ENCODE results near the gene KRT84. TPM values are rescaled to one million over a fixed set of nuclear protein-coding genes. Genes with fewer than 3 reads are reported as not detected.

KRT84 gene
- not detected for total RNA-seq

GRCh38 chr12:52385226-52385702, at the start of gene KRT84:
Gene KRT84, minus strand, starts transcription at chr12:52385652. Its CDS starts 67 bp downstream, at chr12:52385585.
- H3K4me3 Mint-ChIP-seq, result no peak within 1 kb of the TSS
- H3K9me3 Mint-ChIP-seq, result no peaks in the 10 kb centered on the region
- no peaks in the 10 kb centered on the region for H3K36me3 Mint-ChIP-seq (ENCODE audit: insufficient read depth)
- no peak for ATAC-seq
- no peak for DNase-seq
- H3K27me3 Mint-ChIP-seq (ENCODE audit: low read depth), result peaks cover 8% of the 10 kb centered on the region
- H3K4me1 Mint-ChIP-seq (ENCODE audit: low read depth), result peaks cover 9% of the 10 kb centered on the region

GRCh38 chr12:52434760-52435530, 49.5 kb upstream of the KRT84 start:
- H3K9me3 Mint-ChIP-seq, result no peaks in the 10 kb centered on the region
- DNase-seq (no peak), ATAC-seq (no peak)
- peaks cover 37% of the 10 kb centered on the region for H3K27me3 Mint-ChIP-seq (ENCODE audit: low read depth)
- H3K36me3 Mint-ChIP-seq (ENCODE audit: insufficient read depth), result no peaks in the 10 kb centered on the region
- no peak overlapping the region for H3K4me3 Mint-ChIP-seq
- no peaks in the 10 kb centered on the region for H3K4me1 Mint-ChIP-seq (ENCODE audit: low read depth)

GRCh38 chr12:52434081-52434733, 48.8 kb upstream of the KRT84 start, which contains the start of gene KRT75:
Gene KRT75, minus strand, starts transcription at chr12:52434371. Its CDS starts 67 bp downstream, at chr12:52434304.
- Mint-ChIP-seq H3K9me3 (no peaks in the 10 kb centered on the region), H3K4me1 (ENCODE audit: low read depth) (no peaks in the 10 kb centered on the region), H3K27me3 (ENCODE audit: low read depth) (peaks cover 37% of the 10 kb centered on the region), H3K36me3 (ENCODE audit: insufficient read depth) (no peaks in the 10 kb centered on the region), H3K4me3 (no peak within 1 kb of the TSS)
- DNase-seq (no peak), ATAC-seq (no peak)

DNA sequence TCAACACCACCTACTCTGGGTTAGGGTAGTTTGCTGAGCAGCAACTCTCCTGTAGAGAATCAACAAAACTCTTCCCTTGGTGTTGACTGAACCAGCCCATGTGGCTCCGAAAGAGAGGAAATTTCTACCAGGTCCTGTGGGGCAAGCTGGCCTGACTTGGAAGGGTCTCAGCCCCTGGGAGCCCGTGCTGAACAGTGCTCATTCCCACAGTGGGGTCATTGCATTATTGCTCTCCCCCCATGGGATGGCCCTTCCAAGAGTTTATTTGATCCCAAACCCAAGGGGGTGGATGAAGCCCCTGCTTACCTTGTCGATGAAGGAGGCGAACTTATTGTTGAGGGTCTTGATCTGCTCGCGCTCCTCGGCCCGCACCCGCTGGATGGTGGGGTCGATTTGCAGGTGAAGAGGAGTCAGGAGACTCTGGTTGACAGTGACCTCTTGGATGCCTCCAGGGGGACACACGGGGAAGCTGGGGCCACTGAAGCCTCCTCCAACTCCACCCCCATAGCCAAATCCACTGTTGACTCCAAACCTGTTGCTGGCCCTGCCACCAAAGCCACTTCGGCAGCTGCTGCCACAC, 48.1 kb upstream of the KRT84 start:
- no peaks in the 10 kb centered on the region for H3K36me3 Mint-ChIP-seq (ENCODE audit: insufficient read depth)
- no peaks in the 10 kb centered on the region for H3K9me3 Mint-ChIP-seq
- H3K27me3 Mint-ChIP-seq (ENCODE audit: low read depth), result peaks cover 42% of the 10 kb centered on the region
- DNase-seq, result no peak
- no peaks in the 10 kb centered on the region for H3K4me1 Mint-ChIP-seq (ENCODE audit: low read depth)
- no peak for ATAC-seq
- H3K4me3 Mint-ChIP-seq, result no peak overlapping the region

GRCh38 chr12:52432559-52433207, 47.2 kb upstream of the KRT84 start:
- Mint-ChIP-seq H3K4me3 (no peak overlapping the region), H3K36me3 (ENCODE audit: insufficient read depth) (no peaks in the 10 kb centered on the region), H3K27me3 (ENCODE audit: low read depth) (peaks cover 42% of the 10 kb centered on the region), H3K4me1 (ENCODE audit: low read depth) (no peaks in the 10 kb centered on the region), H3K9me3 (no peaks in the 10 kb centered on the region)
- DNase-seq (no peak), ATAC-seq (no peak)

DNA sequence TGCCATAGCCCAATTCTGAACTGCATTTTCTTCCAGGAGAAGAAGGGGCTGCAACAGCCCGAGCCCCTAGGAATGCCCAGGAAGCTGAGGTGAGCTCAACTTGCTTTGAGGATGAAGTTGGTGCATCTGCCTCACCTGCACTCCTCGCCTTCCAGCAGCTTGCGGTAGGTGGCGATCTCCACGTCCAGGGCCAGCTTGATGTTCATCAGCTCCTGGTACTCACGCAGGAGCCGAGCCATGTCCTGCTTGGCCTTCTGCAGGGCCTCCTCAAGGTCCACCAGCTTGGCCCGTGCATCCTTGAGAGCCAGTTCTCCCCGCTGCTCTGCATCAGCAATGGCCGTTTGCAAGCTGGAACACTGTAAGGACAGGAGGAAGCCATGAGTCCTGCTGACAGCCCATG, 42.7 kb upstream of the KRT84 start:
- Mint-ChIP-seq H3K9me3 (no peaks in the 10 kb centered on the region), H3K27me3 (ENCODE audit: low read depth) (peaks cover 32% of the 10 kb centered on the region), H3K4me1 (ENCODE audit: low read depth) (no peaks in the 10 kb centered on the region), H3K4me3 (no peak overlapping the region), H3K36me3 (ENCODE audit: insufficient read depth) (no peaks in the 10 kb centered on the region)
- no peak for ATAC-seq
- no peak for DNase-seq

GRCh38 chr12:52427083-52427482, 41.6 kb upstream of the KRT84 start:
- no peak for DNase-seq
- no peak for ATAC-seq
- Mint-ChIP-seq H3K36me3 (ENCODE audit: insufficient read depth) (no peaks in the 10 kb centered on the region), H3K9me3 (no peaks in the 10 kb centered on the region), H3K4me3 (no peak overlapping the region), H3K4me1 (ENCODE audit: low read depth) (no peaks in the 10 kb centered on the region), H3K27me3 (ENCODE audit: low read depth) (peaks cover 33% of the 10 kb centered on the region)

GRCh38 chr12:52426034-52426433, 40.6 kb upstream of the KRT84 start:
- Mint-ChIP-seq H3K4me3 (no peak overlapping the region), H3K36me3 (ENCODE audit: insufficient read depth) (no peaks in the 10 kb centered on the region), H3K9me3 (no peaks in the 10 kb centered on the region), H3K27me3 (ENCODE audit: low read depth) (peaks cover 32% of the 10 kb centered on the region), H3K4me1 (ENCODE audit: low read depth) (no peaks in the 10 kb centered on the region)
- DNase-seq (no peak), ATAC-seq (no peak)

- no peak for ATAC-seq
- Mint-ChIP-seq H3K9me3 (no peaks in the 10 kb centered on the region), H3K4me1 (ENCODE audit: low read depth) (no peaks in the 10 kb centered on the region), H3K4me3 (no peak overlapping the region), H3K27me3 (ENCODE audit: low read depth) (peaks cover 27% of the 10 kb centered on the region), H3K36me3 (ENCODE audit: insufficient read depth) (no peaks in the 10 kb centered on the region)
- no peak for DNase-seq
Measured at GRCh38 chr12:52425466-52425865, 40.0 kb upstream of the KRT84 start.

GRCh38 chr12:52423661-52424500, 38.4 kb upstream of the KRT84 start:
- Mint-ChIP-seq H3K9me3 (no peaks in the 10 kb centered on the region), H3K27me3 (ENCODE audit: low read depth) (peaks cover 16% of the 10 kb centered on the region), H3K4me3 (no peak overlapping the region), H3K4me1 (ENCODE audit: low read depth) (no peaks in the 10 kb centered on the region), H3K36me3 (ENCODE audit: insufficient read depth) (no peaks in the 10 kb centered on the region)
- ATAC-seq (no peak), DNase-seq (no peak)

GRCh38 chr12:52423035-52423434, 37.6 kb upstream of the KRT84 start:
- ATAC-seq (no peak), DNase-seq (no peak)
- Mint-ChIP-seq H3K4me1 (ENCODE audit: low read depth) (no peaks in the 10 kb centered on the region), H3K36me3 (ENCODE audit: insufficient read depth) (no peaks in the 10 kb centered on the region), H3K9me3 (no peaks in the 10 kb centered on the region), H3K27me3 (ENCODE audit: low read depth) (peaks cover 15% of the 10 kb centered on the region), H3K4me3 (no peak overlapping the region)

- Mint-ChIP-seq H3K4me1 (ENCODE audit: low read depth) (no peaks in the 10 kb centered on the region), H3K27me3 (ENCODE audit: low read depth) (peaks cover 11% of the 10 kb centered on the region), H3K4me3 (no peak overlapping the region), H3K36me3 (ENCODE audit: insufficient read depth) (no peaks in the 10 kb centered on the region), H3K9me3 (no peaks in the 10 kb centered on the region)
- DNase-seq (no peak), ATAC-seq (no peak)
Measured at GRCh38 chr12:52419656-52420055, 34.2 kb upstream of the KRT84 start.

- Mint-ChIP-seq H3K4me1 (ENCODE audit: low read depth) (no peaks in the 10 kb centered on the region), H3K27me3 (ENCODE audit: low read depth) (peaks cover 11% of the 10 kb centered on the region), H3K9me3 (no peaks in the 10 kb centered on the region), H3K36me3 (ENCODE audit: insufficient read depth) (no peaks in the 10 kb centered on the region), H3K4me3 (no peak overlapping the region)
- ATAC-seq, result no peak
- DNase-seq, result no peak
Measured at GRCh38 chr12:52418576-52419110, 33.2 kb upstream of the KRT84 start.

Data from activated T-cell treated with anti-CD3 and anti-CD28 coated beads, Interleukin-2, amount 50 U/mL, for 4 hours (primary cell).